Activated naive CD8-positive, alpha-beta T cell treated with anti-CD3 and anti-CD28 coated beads for 36 hours (primary cell): ENCODE measurements around the gene UBQLN4. TPM values are rescaled to one million over a fixed set of nuclear protein-coding genes. Genes with fewer than 3 reads are reported as not detected.

Experiments
- DNase-seq: peaks from one replicate; pipeline ENCODE4 v3.0.0; 2021
- H3K27ac Mint-ChIP-seq: one replicate; pipeline ENCODE4 v1.8.0; 2022; ENCODE audit warnings: mild to moderate bottlenecking, moderate library complexity, mixed read lengths
- H3K27me3 Mint-ChIP-seq: one replicate; pipeline ENCODE4 v1.8.0; 2022; ENCODE audit warnings: mild to moderate bottlenecking, mixed read lengths
- H3K36me3 Mint-ChIP-seq: one replicate; pipeline ENCODE4 v1.8.0; 2021; ENCODE audit warnings: mild to moderate bottlenecking, mixed read lengths
- H3K4me1 Mint-ChIP-seq: one replicate; pipeline ENCODE4 v1.8.0; 2021; ENCODE audit warnings: mixed read lengths
- H3K4me3 Mint-ChIP-seq: one replicate; pipeline ENCODE4 v1.8.0; 2022; ENCODE audit warnings: mild to moderate bottlenecking, moderate library complexity, mixed read lengths
- H3K9me3 Mint-ChIP-seq: one replicate; pipeline ENCODE4 v1.8.0; 2022; ENCODE audit warnings: mixed read lengths
- total RNA-seq, 2 experiments: library from RNA; stranded (reverse); gene quantifications; one replicate each; pipeline ENCODE4 v1.2.3, GENCODE V29; 2021

Gene UBQLN4
- 10 to 100 TPM; 42.6 to 47.1 TPM for total RNA-seq

DNA sequence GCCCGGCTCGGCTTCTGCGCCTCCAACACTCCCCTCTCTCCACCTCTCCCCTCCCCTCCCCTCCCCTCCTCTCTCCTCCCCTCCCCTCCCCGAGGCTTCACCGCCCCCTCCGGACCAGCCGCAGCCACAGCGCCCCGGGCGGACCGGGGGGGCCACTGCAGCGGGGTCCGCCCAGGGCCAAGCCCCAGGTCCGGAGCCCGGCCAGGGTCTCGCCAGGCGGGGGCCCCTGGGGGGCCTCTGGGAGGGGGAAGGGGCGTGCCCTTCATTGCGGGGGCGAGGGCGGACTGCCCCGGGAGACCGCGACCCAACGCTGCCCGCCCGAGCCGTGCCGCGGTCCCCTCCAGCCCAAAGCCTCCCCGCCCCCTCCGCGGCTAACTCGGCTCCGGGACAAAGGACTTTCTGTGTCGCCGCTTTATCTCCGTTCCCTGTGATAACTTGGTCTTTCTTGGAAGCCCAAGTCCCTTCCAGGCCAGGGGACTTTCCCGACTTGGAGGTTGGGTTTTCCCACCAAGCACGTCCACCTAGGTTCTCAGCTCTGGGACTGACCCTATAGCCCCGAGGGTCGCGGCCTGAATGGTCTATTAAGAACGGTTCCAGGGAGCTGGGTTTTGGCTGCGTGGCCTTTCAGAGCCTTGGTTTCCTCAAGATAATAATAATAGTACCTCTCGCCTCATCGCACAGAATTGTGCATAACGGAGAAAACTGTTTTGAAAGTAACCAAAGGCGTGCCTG, at the start of gene UBQLN4:
TSS of gene UBQLN4 (minus strand) at position 31 of the 732 bp plus-strand sequence. CDS start 97 bp downstream, outside the sequence.
- Mint-ChIP-seq H3K36me3 (peaks cover 9% of the 10 kb centered on the region), H3K4me3 (peak within 1 kb of the TSS; percentile 95)

DNA sequence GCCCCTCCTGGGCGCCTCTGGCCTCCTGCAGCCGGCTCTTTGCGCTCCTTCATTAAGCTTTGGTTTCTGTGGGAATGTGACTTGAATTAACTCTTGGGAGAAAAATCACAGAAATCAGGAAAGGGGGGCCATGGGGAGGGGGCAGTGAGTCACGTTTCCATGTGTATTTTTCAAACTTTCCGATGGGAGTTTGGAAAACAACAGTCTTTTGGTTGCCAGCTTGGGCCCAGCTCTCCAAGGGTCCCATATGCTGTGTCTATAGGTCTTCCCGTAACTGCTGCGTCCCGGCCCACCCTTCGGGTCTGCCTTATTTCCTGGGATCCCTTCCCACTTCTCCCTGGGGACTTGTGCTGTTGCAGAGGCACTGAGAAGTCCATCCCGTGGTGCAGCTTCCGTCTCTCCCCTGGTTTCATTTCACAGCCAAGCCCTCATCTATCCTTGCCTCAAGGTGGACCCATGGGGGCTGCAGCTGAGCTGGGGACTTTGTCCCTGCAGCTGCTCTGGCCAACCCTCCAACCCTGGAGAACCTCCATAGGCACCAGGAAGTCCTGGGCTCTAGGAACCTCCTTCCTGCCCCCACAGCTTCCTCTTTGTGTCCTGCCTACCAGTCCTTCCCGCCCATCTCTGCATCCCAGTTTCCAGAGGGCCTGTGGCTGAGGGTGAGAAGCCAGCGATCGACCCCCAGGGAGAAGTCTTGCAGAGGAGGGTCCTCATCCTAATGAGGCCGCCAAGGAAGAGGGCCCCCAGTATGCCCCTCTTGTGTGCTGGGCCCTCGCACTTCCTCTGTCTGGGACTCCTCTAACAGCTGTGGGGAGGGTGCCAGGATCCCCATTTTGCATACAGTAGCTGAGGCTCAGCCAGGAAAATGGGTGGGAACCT, 49.3 kb upstream of the UBQLN4 start:
- H3K27me3 Mint-ChIP-seq = peaks cover 21% of the 10 kb centered on the region
- H3K4me1 Mint-ChIP-seq = peaks cover 71% of the 10 kb centered on the region
- H3K27ac Mint-ChIP-seq = no peak overlapping the region
- no peaks in the 10 kb centered on the region for H3K36me3 Mint-ChIP-seq
- H3K4me3 Mint-ChIP-seq = no peak overlapping the region
- no peaks in the 10 kb centered on the region for H3K9me3 Mint-ChIP-seq
- no peak for DNase-seq

More for the DNA sequence above, at the start of gene UBQLN4:
- Mint-ChIP-seq H3K9me3 (no peaks in the 10 kb centered on the region), H3K27me3 (no peaks in the 10 kb centered on the region), H3K4me1 (peaks cover 32% of the 10 kb centered on the region), H3K27ac (peak within 1 kb of the TSS; percentile 93)
- DNase-seq = peak; percentile 88

DNA sequence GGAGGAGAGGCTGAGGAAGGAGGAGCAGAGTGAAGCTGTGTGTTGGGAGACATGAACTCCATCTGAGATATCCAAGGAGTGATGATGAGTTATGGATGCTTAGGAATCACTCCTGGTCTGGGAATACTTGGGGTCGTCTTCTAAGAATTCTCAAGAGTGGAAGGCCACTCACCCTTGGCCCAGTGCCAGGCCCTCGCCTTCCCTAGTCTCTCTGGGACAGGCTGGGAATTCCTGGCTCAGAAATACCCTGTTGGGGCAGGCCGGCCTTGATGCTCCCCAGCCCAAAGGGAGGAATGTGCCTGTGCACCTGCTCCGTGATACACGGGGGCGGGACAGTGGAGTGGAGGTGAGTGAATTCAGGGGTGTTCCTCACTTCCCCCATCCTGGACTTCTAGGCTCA, 48.3 kb upstream of the UBQLN4 start:
- peak overlapping the region; percentile 59 for H3K27ac Mint-ChIP-seq
- H3K4me1 Mint-ChIP-seq = peaks cover 71% of the 10 kb centered on the region
- H3K27me3 Mint-ChIP-seq = peaks cover 21% of the 10 kb centered on the region
- no peak overlapping the region for H3K4me3 Mint-ChIP-seq
- no peaks in the 10 kb centered on the region for H3K9me3 Mint-ChIP-seq
- DNase-seq = no peak
- no peaks in the 10 kb centered on the region for H3K36me3 Mint-ChIP-seq

DNA sequence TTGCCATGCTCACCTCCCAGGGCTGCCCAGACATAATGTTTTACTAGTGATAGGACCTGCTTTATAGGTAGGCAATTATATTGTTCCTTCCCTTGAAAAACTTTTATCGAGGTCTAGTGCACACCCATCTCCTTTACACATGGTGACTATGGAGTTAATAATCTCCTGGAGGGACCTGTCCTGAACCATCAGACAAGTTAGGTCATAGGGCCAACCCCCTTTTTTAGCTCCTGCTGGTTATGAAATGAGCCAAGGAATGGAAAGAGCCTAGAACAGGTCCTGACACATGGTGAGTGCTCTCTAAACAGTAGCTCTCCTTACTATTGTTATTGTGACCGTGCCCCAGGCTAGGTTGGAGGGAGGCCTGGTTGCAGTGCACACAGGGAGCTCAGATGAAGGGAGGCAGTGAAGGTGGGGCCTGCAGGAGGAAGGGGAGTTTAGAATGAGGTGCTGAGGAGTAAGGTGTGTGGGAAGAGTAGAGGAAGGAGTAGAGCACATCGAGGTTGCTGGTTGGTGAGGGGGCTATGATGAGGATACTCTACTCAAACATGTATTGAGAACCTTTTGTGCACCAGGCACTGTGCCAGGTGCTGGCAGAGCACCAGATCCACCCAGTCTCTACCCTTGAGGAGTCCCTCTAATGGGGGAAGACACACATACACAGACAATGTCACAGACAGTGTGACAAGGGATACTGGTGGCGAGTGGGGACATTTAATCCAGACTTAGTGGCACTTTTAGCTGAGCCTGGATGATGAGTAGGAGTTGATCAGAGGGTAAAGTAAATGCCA, 46.8 kb upstream of the UBQLN4 start:
- Mint-ChIP-seq H3K27me3 (peaks cover 25% of the 10 kb centered on the region), H3K27ac (no peak overlapping the region), H3K4me1 (peaks cover 73% of the 10 kb centered on the region), H3K36me3 (no peaks in the 10 kb centered on the region), H3K4me3 (no peak overlapping the region), H3K9me3 (no peaks in the 10 kb centered on the region)
- no peak for DNase-seq

DNA sequence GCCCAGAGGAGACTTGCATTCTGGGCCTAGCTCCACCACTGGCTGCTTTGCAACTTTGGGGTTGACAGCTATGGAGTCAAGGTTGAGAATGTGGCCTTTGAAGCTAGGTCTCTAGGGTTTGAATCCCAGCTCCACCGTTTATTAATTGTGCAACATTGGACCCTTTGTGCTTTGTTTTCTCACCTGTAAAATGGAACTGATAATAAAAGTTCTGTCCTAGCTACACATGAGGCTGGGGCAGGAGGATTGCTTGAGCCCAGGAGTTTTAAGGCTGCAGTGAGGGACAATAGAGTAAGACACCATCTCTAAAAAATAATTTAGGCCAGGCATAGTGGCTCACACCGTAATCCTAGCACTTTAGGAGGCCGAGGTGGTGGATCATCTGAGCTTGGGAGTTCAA, 45.7 kb upstream of the UBQLN4 start:
- H3K27ac Mint-ChIP-seq = no peak overlapping the region

DNA sequence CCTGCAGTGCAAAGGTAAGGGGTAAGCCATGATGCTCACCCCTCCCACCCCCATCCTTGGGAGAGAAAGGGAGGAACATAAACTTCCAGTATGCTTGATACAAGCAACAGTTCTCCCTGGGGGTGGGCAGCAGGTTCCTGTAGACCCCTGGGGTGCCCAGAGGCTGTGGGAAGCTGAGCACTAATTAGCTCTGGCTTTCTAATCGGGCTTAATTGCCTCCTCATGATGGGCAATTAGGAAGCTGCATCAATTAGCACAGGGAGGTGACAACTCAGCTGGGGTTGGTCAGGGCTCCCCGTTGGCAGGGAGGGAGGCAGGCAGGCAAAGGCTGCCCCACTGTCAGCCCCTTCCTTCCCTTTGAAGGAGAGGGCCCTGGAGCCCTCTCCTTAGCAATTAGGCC, 45.2 kb upstream of the UBQLN4 start:
- peaks cover 64% of the 10 kb centered on the region for H3K4me1 Mint-ChIP-seq
- DNase-seq = no peak
- no peaks in the 10 kb centered on the region for H3K36me3 Mint-ChIP-seq
- no peaks in the 10 kb centered on the region for H3K9me3 Mint-ChIP-seq
- H3K27me3 Mint-ChIP-seq = peaks cover 24% of the 10 kb centered on the region
- no peak overlapping the region for H3K27ac Mint-ChIP-seq
- no peak overlapping the region for H3K4me3 Mint-ChIP-seq

More for the DNA sequence above, 45.7 kb upstream of the UBQLN4 start:
- H3K9me3 Mint-ChIP-seq = no peaks in the 10 kb centered on the region
- H3K27me3 Mint-ChIP-seq = peaks cover 22% of the 10 kb centered on the region
- no peak for DNase-seq
- no peaks in the 10 kb centered on the region for H3K36me3 Mint-ChIP-seq
- H3K4me1 Mint-ChIP-seq = peaks cover 69% of the 10 kb centered on the region
- no peak overlapping the region for H3K4me3 Mint-ChIP-seq

DNA sequence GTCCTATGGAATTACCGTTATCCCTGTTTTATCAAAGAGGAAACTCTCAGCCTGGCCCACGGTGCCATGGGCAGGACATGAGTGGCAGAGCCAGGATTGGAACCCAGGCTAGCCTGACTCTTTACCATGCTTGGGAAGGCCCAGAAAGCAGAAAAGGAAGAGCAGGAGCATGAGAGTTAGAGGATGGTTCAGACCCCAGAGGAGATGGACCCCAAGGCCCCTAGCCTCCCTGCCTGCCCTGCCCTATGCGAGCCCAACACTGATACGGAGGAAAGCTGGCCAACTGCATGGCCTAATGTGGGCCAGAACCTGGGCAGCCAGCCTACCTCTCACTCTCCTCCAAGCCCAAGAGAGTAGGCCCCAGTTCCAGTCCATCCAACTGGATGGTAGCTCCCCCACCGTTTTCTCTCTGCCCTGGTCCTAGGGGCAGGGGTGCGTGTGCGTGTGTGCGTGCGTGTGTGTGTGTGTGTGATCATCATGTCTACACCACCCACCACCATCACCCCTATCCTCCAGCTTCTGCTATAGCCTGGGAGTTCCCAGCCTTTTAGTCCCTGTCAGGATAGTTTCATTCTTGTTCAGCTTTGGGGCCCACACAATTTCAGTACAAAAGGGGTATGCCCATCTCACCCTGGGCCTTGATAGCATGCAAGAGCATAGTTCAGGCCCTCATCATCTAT, 44.0 kb upstream of the UBQLN4 start:
- peak; percentile 72 for DNase-seq
- Mint-ChIP-seq H3K4me3 (peak overlapping the region; percentile 11), H3K4me1 (peaks cover 53% of the 10 kb centered on the region), H3K36me3 (no peaks in the 10 kb centered on the region), H3K9me3 (no peaks in the 10 kb centered on the region), H3K27me3 (peaks cover 27% of the 10 kb centered on the region), H3K27ac (peak overlapping the region; percentile 94)

DNA sequence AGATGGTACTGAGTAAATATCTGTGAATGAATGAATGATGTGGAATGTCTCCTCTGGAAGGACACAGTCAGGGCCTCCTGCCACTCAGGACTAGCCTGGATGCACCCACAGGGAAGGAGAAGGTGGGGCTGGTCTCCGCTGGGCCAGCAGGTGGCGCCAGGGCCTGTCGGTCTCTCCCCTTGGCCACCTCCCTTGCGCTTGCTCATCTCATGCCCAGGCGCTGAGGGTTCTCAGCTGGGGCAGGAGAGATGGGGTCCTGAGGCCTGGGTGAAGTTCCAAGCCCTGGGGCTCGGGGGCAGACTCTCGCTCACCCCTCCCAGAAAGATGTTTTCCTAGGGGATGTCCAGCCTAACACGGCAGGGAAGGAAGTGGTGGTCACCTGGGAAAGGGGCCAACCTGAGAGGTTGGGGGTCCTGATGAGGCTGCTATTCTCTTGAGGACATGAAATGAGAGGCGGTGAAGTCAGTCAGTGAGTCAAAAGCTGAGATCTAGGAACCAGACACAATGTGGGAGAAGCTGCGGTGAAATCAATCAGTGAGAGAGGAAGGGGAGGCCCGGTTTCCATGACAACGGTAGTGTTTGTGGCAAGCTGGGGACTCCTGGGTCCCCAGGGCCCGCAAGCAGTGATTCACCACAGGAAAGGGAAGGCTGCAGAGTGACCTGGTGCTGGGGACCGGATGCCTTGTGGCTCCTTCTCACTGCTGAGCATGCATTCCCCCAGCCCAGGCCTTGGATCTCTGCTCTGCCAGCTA, 43.2 kb upstream of the UBQLN4 start:
- peak overlapping the region; percentile 11 for H3K4me3 Mint-ChIP-seq
- no peaks in the 10 kb centered on the region for H3K9me3 Mint-ChIP-seq
- H3K4me1 Mint-ChIP-seq = peaks cover 51% of the 10 kb centered on the region
- H3K36me3 Mint-ChIP-seq = no peaks in the 10 kb centered on the region
- peak overlapping the region; percentile 94 for H3K27ac Mint-ChIP-seq
- DNase-seq = peak; percentile 91
- H3K27me3 Mint-ChIP-seq = peaks cover 29% of the 10 kb centered on the region

DNA sequence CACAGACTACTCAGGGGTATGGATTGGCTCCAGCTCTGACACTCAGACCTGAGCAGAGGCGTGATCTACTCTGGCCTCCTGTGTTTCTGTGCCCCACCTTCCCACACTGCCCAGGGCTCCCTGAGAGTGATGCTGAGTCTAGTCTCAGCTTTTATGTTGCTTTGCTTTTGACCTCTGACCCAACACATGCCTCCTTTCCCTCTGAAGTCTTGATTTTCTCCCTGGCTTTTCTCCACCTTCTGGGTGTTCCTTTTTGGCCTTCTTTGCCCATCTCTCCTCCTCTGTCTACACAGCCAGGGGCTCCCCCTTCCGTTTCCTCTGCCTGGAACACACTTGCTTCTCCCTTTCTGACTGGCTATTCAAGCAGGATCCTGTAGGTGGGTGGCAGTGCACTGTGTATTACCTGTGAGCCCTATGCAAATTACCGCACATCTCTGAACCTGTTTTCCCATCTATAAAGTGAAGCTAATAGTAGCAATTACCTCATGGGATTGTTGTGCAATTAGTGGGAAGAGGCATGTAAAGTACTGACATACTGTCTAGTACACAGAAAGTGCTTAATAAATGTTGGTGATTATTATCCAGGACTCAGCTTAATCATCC, 42.4 kb upstream of the UBQLN4 start:
- no peak for DNase-seq
- H3K27me3 Mint-ChIP-seq = peaks cover 26% of the 10 kb centered on the region
- H3K9me3 Mint-ChIP-seq = no peaks in the 10 kb centered on the region
- no peaks in the 10 kb centered on the region for H3K36me3 Mint-ChIP-seq
- peaks cover 48% of the 10 kb centered on the region for H3K4me1 Mint-ChIP-seq
- no peak overlapping the region for H3K27ac Mint-ChIP-seq
- H3K4me3 Mint-ChIP-seq = peak overlapping the region; percentile 15

DNA sequence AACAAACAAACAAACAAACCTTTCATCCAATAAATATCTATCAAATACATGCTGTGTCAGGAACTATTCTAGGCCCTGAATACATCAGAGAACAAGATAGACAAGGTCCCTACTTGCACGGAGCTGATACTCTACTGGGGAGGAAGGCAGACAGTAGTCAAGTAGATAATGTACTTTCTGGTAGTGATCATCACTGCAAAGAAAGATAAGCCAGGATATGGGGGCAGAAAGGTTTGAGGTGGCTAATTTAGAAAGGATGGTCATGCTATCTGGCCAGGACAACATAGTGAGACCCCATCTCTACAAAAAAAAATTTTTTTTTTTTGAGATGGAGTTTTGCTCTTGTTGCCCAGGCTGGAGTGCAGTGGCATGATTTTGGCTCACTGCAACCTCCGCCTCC, 38.0 kb upstream of the UBQLN4 start:
- Mint-ChIP-seq H3K27me3 (peaks cover 45% of the 10 kb centered on the region), H3K4me1 (peaks cover 18% of the 10 kb centered on the region), H3K4me3 (no peak overlapping the region), H3K27ac (no peak overlapping the region), H3K9me3 (no peaks in the 10 kb centered on the region), H3K36me3 (no peaks in the 10 kb centered on the region)
- no peak for DNase-seq

DNA sequence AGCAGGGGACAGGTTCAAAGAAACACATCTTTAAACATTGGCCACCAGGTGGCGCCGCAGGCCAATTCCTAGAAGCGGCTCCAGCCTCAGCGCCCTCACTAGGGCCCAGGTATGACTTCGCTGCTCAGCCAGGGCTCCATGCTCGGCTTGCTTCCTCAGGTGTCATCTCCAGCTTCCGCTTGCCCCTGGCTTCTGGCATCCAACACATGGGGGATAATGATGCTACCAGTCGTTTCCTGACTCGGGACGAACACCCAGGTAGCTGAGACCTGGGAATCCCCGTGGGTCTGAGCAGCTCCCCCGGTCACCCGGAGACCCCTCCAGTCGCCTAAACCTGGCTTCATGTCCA, 37.2 kb upstream of the UBQLN4 start:
- Mint-ChIP-seq H3K4me3 (no peak overlapping the region), H3K27ac (no peak overlapping the region), H3K27me3 (peaks cover 52% of the 10 kb centered on the region), H3K4me1 (peaks cover 10% of the 10 kb centered on the region), H3K36me3 (no peaks in the 10 kb centered on the region), H3K9me3 (no peaks in the 10 kb centered on the region)
- peak; percentile 85 for DNase-seq

DNA sequence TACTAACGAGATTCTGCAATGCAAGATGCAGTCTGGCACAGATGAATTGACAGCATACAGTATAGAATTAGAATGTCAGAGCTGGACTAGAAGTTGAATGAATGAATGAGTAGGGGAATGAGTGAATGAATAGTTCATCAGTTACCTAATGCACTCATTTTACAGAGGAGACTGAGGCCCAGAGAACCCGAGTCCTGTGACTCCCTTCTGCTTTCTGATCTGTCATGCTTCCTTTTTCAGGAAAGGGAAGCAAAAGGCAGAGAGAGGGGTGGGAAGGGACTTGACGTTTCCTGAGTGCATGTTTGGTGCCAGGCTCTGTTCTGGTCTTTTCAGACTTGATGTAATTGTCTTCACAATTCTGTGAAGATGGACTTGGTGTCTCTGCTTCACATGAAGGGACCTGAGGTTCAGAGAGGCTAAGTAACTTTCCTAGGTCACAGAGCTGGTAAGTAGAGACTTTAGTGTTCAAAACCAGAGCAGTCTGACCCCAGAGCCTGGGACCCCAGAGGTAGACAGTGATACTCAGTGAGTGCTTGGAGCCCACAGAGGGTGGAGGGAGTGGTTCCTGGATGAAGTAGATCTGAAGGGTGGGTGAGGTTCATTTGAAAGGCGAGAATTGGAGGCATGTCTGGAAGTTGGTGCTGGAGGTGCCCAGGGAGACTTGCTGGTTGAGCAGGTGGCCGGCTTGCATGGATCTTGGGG, 36.7 kb upstream of the UBQLN4 start:
- Mint-ChIP-seq H3K9me3 (no peaks in the 10 kb centered on the region), H3K27ac (no peak overlapping the region), H3K4me3 (no peak overlapping the region)

DNA sequence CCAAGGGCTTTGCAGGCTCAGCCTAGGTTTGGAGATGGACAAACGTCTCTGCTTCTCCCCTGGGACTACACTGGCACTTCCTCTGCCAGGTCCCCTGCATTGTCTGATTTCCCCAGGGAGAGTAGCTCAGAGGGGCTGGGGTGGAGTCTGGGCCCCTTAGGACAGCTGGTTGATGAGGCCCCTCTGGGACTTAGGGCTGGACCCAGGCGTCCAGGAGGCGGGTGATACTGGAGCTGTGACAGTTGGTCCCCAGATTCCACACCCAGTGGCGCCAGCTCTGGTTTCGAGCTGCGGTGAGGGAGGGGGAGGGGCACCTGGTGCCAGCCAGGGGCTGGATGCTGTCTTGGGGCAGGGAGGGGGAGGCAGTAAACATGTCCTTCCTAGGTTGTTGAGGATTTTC, 36.1 kb upstream of the UBQLN4 start:
- Mint-ChIP-seq H3K4me3 (no peak overlapping the region), H3K27ac (no peak overlapping the region), H3K4me1 (peaks cover 1% of the 10 kb centered on the region), H3K36me3 (no peaks in the 10 kb centered on the region), H3K9me3 (no peaks in the 10 kb centered on the region), H3K27me3 (peaks cover 58% of the 10 kb centered on the region)
- no peak for DNase-seq

More for the DNA sequence above, 36.7 kb upstream of the UBQLN4 start:
- Mint-ChIP-seq H3K27me3 (peaks cover 53% of the 10 kb centered on the region), H3K4me1 (peaks cover 5% of the 10 kb centered on the region), H3K36me3 (no peaks in the 10 kb centered on the region)
- no peak for DNase-seq
